PC-3 (cell line): ENCODE results near the gene ACR.
"Not testable (repeated sequence)": the region's sequence is repeated elsewhere in the genome, so short reads cannot be mapped to it uniquely, and the experiment has no call there.

Experiments
- CTCF ChIP-seq: fragments of 300-600 bp; sonication (generic); conservative IDR thresholded peaks from 2 replicates; pipeline ENCODE4 v1.5.1; 2017; ENCODE audit warnings: antibody characterized with exemption, low read depth, mild to moderate bottlenecking, low read length
- EZH2 ChIP-seq: fragments of 300-600 bp; sonication (generic); IDR thresholded peaks from one replicate; pipeline ENCODE4 v1.6.1; 2017; ENCODE audit warnings: antibody characterized with exemption, mild to moderate bottlenecking, low read length; ENCODE audit not compliant: unreplicated experiment
- EZH2phosphoT487 ChIP-seq: fragments of 300-600 bp; sonication (generic); IDR thresholded peaks from 2 replicates; pipeline ENCODE4 v1.6.1; 2018; ENCODE audit warnings: mild to moderate bottlenecking, antibody characterized with exemption, low read length, borderline replicate concordance

- TF ChIP-seq CTCF, EZH2, EZH2phosphoT487: not testable (repeated sequence)
Observed at GRCh38 chr22:50747521-50747920, 9.5 kb downstream of the ACR start.
